Spleen (tissue), 11 donors: Measurements from ENCODE around the gene FAT2. TPM values are rescaled to one million over a fixed set of nuclear protein-coding genes. Genes with fewer than 3 reads are reported as not detected.
"Not testable (repeated sequence)": the region's sequence is repeated elsewhere in the genome, so short reads cannot be mapped to it uniquely, and the experiment has no call there.

ENCODE experiments used
- DNase-seq: peaks from one replicate; pipeline ENCODE4 v3.0.0-alpha.2; 2020
- H3K27ac ChIP-seq, 8 donors: fragments of 200-600 bp; sonication (generic) in 7 of 8; 1 replicate in 4 of 8; 2 replicates in 4 of 8; pipeline versions ENCODE4 v1.5.0 to v1.8.0; 2016 to 2021; ENCODE audit warnings: inconsistent platforms in 4 of 8, mild to moderate bottlenecking in 4 of 8, moderate library complexity in 1 of 8
- H3K27me3 ChIP-seq, 7 donors: fragments of 200-600 bp; sonication (generic) in 6 of 7; replicated peaks in 1 of 7; 1 replicate in 4 of 7; 2 replicates in 3 of 7; pipeline versions ENCODE4 v1.5.0 to v1.8.0; 2016 to 2021; ENCODE audit warnings: inconsistent platforms in 3 of 7, mild to moderate bottlenecking in 1 of 7
- H3K36me3 ChIP-seq, 6 donors: fragments of 200-600 bp; sonication (generic) in 5 of 6; 1 replicate in 4 of 6; 2 replicates in 2 of 6; pipeline versions ENCODE4 v1.5.0 to v1.8.0; 2016 to 2021; ENCODE audit warnings: inconsistent platforms in 2 of 6
- H3K4me1 ChIP-seq, 6 donors: fragments of 200-600 bp; sonication (generic) in 5 of 6; 1 replicate in 3 of 6; 2 replicates in 3 of 6; pipeline versions ENCODE4 v1.5.0 to v1.8.0; 2016 to 2021; ENCODE audit warnings: inconsistent platforms in 3 of 6
- H3K4me3 ChIP-seq, 8 donors: fragments of 200-600 bp; sonication (generic) in 7 of 8; 1 replicate in 4 of 8; 2 replicates in 4 of 8; pipeline versions ENCODE4 v1.5.0 to v1.8.0; 2016 to 2021; ENCODE audit warnings: inconsistent platforms in 4 of 8, mild to moderate bottlenecking in 4 of 8, moderate library complexity in 2 of 8
- H3K9me3 ChIP-seq, 8 donors: fragments of 200-600 bp; sonication (generic) in 7 of 8; 1 replicate in 4 of 8; 2 replicates in 4 of 8; pipeline versions ENCODE4 v1.5.0 to v1.8.0; 2016 to 2021; ENCODE audit warnings: inconsistent platforms in 4 of 8
- POLR2A ChIP-seq, 3 donors: fragments of 450-650 bp; IDR thresholded peaks; one replicate each; pipeline ENCODE4 v1.5.1; 2017; ENCODE audit warnings: antibody characterized with exemption in 3 of 3, mild to moderate bottlenecking in 1 of 3
- POLR2AphosphoS5 ChIP-seq, 3 donors: sonication (generic); formaldehyde crosslinking; IDR thresholded peaks; one replicate each; pipeline ENCODE4 v1.5.1; 2017; ENCODE audit warnings: antibody characterized with exemption in 3 of 3
- WGBS, 5 donors: extraction: QIAGEN DNeasy Blood & Tissue Kit in 3 of 5; methylation state at CpG; one replicate each; pipeline versions ENCODE4 v1.1.5 to v1.1.7; 2013 to 2018; 5-methylcytosine and 5-hydroxymethylcytosine counted together
- intact Hi-C: fragments of 100-400 bp; cut with DNase I; formaldehyde crosslinking; loops from one replicate; pipeline ENCODE4 v1.15.0; 2023; ENCODE audit warnings: low total_unique reads
- polyA plus RNA-seq, 3 donors: library from polyadenylated mRNA; stranded (reverse); fragments of 200-250 nt; gene quantifications; one replicate each; pipeline ENCODE4 v1.2.1, GENCODE V29; 2013
- total RNA-seq, 7 donors: library from RNA; depleted of rRNA in 3 of 7; stranded (reverse); fragments of >200 nt in 3 of 7; fragmentation: NEBNext Ultra II Directional in 4 of 7; extraction: Animal tissue kit (Norgen Biotek cat#: 25700) in 4 of 7; gene quantifications; one replicate each; pipeline versions ENCODE4 v1.1.0 to v1.2.1, GENCODE V29; 2016 to 2021
- TF ChIP-seq, protein P1 (sequence below), 11 experiments: fragments of 200-600 bp in 7 of 11; fragments of 450-650 bp in 4 of 11; sonication (generic) in 4 of 11; IDR thresholded peaks in 8 of 11; conservative IDR thresholded peaks in 3 of 11; 1 replicate in 7 of 11; 2 replicates in 4 of 11; pipeline versions ENCODE4 v1.4.0 to v1.8.0; 2016 to 2021; ENCODE audit warnings: antibody characterized with exemption in 11 of 11, inconsistent platforms in 4 of 11, mild to moderate bottlenecking in 1 of 11
- donor health status: healthy with polysubstance abuse.
- donor health status: DM: no; HTN: no; CAD: no; lungs with moderate emphysema.
- donor health status: DM: no; HTN: no; CAD: no.
- donor health status: Bipolar disorder and iron deficiency.
- donor health status: healthy.
- donor health status: DM: no; HTN: no; CAD: no.
- donor health status: DM: yes; HTN: yes; CAD: no.

The FAT2 gene
- total and polyA plus RNA-seq, 10 donors: under 0.01 to 0.13 (median 0.05) TPM; not detected in 1

DNA sequence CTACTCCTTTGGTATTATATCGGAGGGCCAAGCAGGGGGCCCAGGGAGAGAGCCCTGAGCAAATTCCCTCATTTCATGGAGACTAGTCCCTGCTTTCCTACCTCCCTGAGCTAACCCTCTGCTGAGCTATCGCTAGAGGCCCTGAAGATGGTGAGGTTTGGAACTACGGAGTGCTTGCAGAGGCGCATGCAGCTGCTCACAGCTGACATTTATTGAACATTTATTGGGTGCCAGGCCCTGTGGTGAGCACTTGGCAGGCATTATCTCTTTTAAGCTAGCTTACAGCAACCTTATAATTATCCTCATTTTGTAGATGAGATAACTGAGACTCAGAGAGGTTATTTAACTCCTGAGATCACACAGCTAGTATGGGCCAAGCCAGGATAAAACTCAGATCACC is 9.8 kb downstream of the FAT2 start:
- Histone ChIP-seq H3K4me3 (no peak overlapping the region), H3K9me3 (no peaks in the 10 kb centered on the region), H3K36me3 (no peaks in the 10 kb centered on the region), H3K27ac (no peak overlapping the region), H3K4me1 (peaks cover 0 to 23% (median 15%) of the 10 kb centered on the region in 6 donors), H3K27me3 (no peaks in the 10 kb centered on the region)
- no peak for DNase-seq
- intact Hi-C loops: no loop called here
- TF ChIP-seq, protein P1, sequence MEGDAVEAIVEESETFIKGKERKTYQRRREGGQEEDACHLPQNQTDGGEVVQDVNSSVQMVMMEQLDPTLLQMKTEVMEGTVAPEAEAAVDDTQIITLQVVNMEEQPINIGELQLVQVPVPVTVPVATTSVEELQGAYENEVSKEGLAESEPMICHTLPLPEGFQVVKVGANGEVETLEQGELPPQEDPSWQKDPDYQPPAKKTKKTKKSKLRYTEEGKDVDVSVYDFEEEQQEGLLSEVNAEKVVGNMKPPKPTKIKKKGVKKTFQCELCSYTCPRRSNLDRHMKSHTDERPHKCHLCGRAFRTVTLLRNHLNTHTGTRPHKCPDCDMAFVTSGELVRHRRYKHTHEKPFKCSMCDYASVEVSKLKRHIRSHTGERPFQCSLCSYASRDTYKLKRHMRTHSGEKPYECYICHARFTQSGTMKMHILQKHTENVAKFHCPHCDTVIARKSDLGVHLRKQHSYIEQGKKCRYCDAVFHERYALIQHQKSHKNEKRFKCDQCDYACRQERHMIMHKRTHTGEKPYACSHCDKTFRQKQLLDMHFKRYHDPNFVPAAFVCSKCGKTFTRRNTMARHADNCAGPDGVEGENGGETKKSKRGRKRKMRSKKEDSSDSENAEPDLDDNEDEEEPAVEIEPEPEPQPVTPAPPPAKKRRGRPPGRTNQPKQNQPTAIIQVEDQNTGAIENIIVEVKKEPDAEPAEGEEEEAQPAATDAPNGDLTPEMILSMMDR (IDR thresholded peaks at IDR 0.05 in 8 of 11, conservative IDR thresholded peaks at IDR 0.05 in 3 of 11): no peak
- no peak for TF ChIP-seq POLR2AphosphoS5 (IDR thresholded peaks at IDR 0.05)
- TF ChIP-seq POLR2A (IDR thresholded peaks at IDR 0.05): no peak
- WGBS, 5 donors: 82 to 95% (median 92%) methylated on average over 4 of the region's 4 CpGs

GRCh38 chr5:151580858-151581257 is 10.3 kb downstream of the FAT2 start:
- Histone ChIP-seq H3K4me1 (peaks cover 0 to 23% (median 15%) of the 10 kb centered on the region in 6 donors), H3K9me3 (no peaks in the 10 kb centered on the region), H3K4me3 (no peak overlapping the region), H3K27ac (no peak overlapping the region), H3K27me3 (no peaks in the 10 kb centered on the region), H3K36me3 (no peaks in the 10 kb centered on the region)
- TF ChIP-seq, protein P1 (IDR thresholded peaks at IDR 0.05 in 8 of 11, conservative IDR thresholded peaks at IDR 0.05 in 3 of 11): no peak
- TF ChIP-seq POLR2AphosphoS5 (IDR thresholded peaks at IDR 0.05) (no peak), POLR2A (IDR thresholded peaks at IDR 0.05) (no peak)
- DNase-seq: no peak
- WGBS, 5 donors: 79 to 90% (median 88%) methylated on average over 6 of the region's 6 CpGs
- intact Hi-C loops: no loop called here

DNA sequence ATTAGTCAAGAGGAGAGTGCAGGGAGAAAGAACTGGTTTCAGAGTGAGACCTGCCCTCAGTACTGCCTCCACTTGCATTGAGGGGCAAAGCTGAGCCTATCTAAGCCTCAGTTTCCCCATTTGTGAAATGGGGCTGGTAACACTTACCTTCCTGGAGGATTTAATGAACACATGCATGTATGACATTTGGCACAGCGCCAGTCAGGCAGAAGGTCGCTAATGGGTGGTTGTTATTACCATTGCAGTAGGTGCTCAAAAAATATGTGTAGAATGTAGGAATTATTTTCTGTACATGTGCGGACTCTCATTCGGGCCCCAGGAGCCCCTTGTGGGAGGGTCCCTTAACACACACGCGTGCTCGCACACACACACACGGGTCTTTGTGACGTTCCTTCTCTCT is 10.9 kb downstream of the FAT2 start:
- no peak for DNase-seq
- Histone ChIP-seq H3K9me3 (no peaks in the 10 kb centered on the region), H3K27ac (no peak overlapping the region), H3K4me1 (peaks cover 0 to 23% (median 15%) of the 10 kb centered on the region in 6 donors), H3K27me3 (no peaks in the 10 kb centered on the region), H3K36me3 (no peaks in the 10 kb centered on the region), H3K4me3 (no peak overlapping the region)
- WGBS, 5 donors: 91 to 94% (median 93%) methylated on average over 9 of the region's 9 CpGs
- intact Hi-C loops: no loop called here
- TF ChIP-seq, protein P1 (IDR thresholded peaks at IDR 0.05 in 8 of 11, conservative IDR thresholded peaks at IDR 0.05 in 3 of 11): no peak
- TF ChIP-seq POLR2A (IDR thresholded peaks at IDR 0.05) (no peak), POLR2AphosphoS5 (IDR thresholded peaks at IDR 0.05) (no peak)

GRCh38 chr5:151579146-151579545 is 12.0 kb downstream of the FAT2 start:
- H3K4me3 ChIP-seq, intact Hi-C loops, H3K27me3 ChIP-seq, H3K36me3 ChIP-seq, H3K9me3 ChIP-seq, H3K27ac ChIP-seq, DNase-seq: not testable (repeated sequence)
- WGBS, 5 donors: 87 to 97% (median 89%) methylated on average over 1 of the region's 1 CpG
- peaks cover 0 to 23% (median 15%) of the 10 kb centered on the region in 6 donors for H3K4me1 ChIP-seq
